DOHH2 (cell line): ENCODE results near the gene CCDC154.

Experiments
- CTCF ChIP-seq: fragments of 200-600 bp; sonication (generic); IDR thresholded peaks from one replicate; pipeline ENCODE4 v1.5.1; 2014; ENCODE audit warnings: antibody characterized with exemption, mild to moderate bottlenecking, low read depth, low read length; ENCODE audit not compliant: poor library complexity, severe bottlenecking
- EZH2phosphoT487 ChIP-seq: fragments of 200-600 bp; sonication (generic); IDR thresholded peaks from 2 replicates; pipeline ENCODE4 v1.6.1; 2017; ENCODE audit warnings: borderline replicate concordance, mild to moderate bottlenecking, antibody characterized with exemption, low read length, moderate library complexity, mixed read lengths

DNA sequence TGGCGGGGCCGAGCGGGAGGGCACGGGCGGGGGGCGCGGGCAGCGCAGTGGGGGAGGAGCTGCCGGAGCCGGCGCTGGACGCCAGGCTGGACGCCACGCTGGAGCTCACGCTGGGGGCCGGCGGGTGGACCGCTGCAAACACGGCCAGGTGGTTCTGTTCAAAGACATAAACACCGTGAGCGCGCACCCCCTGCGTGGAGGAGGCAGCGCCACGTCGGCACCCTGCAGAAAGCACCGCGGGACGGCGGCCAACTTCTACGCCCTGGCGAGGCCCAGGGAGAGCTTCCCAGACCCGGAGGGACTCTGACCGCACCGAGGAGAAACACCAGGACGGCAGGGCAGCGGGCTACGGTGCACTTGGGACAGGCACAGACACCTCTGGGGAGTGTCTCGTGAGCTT, 59.1 kb downstream of the CCDC154 start:
- TF ChIP-seq CTCF = no peak
- TF ChIP-seq EZH2phosphoT487 = no peak
